GM18870 (cell line): ENCODE results near the gene ZBBX.
"Not testable (repeated sequence)": the region's sequence is repeated elsewhere in the genome, so short reads cannot be mapped to it uniquely, and the experiment has no call there.

ENCODE experiments used
- ATAC-seq: cut with Tn5 transposase; IDR thresholded peaks from one replicate; pipeline ENCODE4 v1.9.1; 2021; ENCODE audit warnings: moderate library complexity; ENCODE audit not compliant: unreplicated experiment

ZBBX gene

GRCh38 chr3:167380004-167380689 is at the start of gene ZBBX:
ZBBX (minus strand) TSS chr3:167380297; CDS start chr3:167372901, 7,396 bp downstream.
- ATAC-seq = peak; percentile 99

GRCh38 chr3:167426962-167427361 is 46.9 kb upstream of the ZBBX start:
- ATAC-seq = not testable (repeated sequence)

GRCh38 chr3:167422396-167422795 is 42.3 kb upstream of the ZBBX start:
- not testable (repeated sequence) for ATAC-seq

- ATAC-seq = no peak
Observed at GRCh38 chr3:167409611-167410010, 29.5 kb upstream of the ZBBX start.

- no peak for ATAC-seq
Observed at GRCh38 chr3:167406876-167407492, 26.9 kb upstream of the ZBBX start.

GRCh38 chr3:167397826-167398225 is 17.7 kb upstream of the ZBBX start:
- ATAC-seq = no peak

- ATAC-seq = no peak
Observed at GRCh38 chr3:167396075-167396474, 16.0 kb upstream of the ZBBX start.

- no peak for ATAC-seq
Observed at GRCh38 chr3:167394003-167394402, 13.9 kb upstream of the ZBBX start.

- ATAC-seq = no peak
Observed at GRCh38 chr3:167382155-167382554, 2.1 kb upstream of the ZBBX start.

GRCh38 chr3:167375478-167375877 is 4.6 kb downstream of the ZBBX start:
- no peak for ATAC-seq

GRCh38 chr3:167372138-167372537 is 8.0 kb downstream of the ZBBX start:
- ATAC-seq = no peak

GRCh38 chr3:167361948-167362347 is 18.1 kb downstream of the ZBBX start:
- ATAC-seq = no peak

- no peak for ATAC-seq
Observed at GRCh38 chr3:167361306-167361705, 18.8 kb downstream of the ZBBX start.

- no peak for ATAC-seq
Observed at GRCh38 chr3:167355446-167355845, 24.7 kb downstream of the ZBBX start.

- ATAC-seq = no peak
Observed at GRCh38 chr3:167354751-167355150, 25.3 kb downstream of the ZBBX start.

- no peak for ATAC-seq
Observed at GRCh38 chr3:167350245-167350862, 29.7 kb downstream of the ZBBX start.

GRCh38 chr3:167346171-167346570 is 33.9 kb downstream of the ZBBX start:
- no peak for ATAC-seq

- ATAC-seq = no peak
Observed at GRCh38 chr3:167330993-167331785, 48.9 kb downstream of the ZBBX start.

- no peak for ATAC-seq
Observed at GRCh38 chr3:167323572-167323971, 56.5 kb downstream of the ZBBX start.

- ATAC-seq = no peak
Observed at GRCh38 chr3:167318996-167319615, 61.0 kb downstream of the ZBBX start.

- no peak for ATAC-seq
Observed at GRCh38 chr3:167318306-167318705, 61.8 kb downstream of the ZBBX start.
